ENCODE measurements around the gene ZGPAT.

ZGPAT gene

DNA sequence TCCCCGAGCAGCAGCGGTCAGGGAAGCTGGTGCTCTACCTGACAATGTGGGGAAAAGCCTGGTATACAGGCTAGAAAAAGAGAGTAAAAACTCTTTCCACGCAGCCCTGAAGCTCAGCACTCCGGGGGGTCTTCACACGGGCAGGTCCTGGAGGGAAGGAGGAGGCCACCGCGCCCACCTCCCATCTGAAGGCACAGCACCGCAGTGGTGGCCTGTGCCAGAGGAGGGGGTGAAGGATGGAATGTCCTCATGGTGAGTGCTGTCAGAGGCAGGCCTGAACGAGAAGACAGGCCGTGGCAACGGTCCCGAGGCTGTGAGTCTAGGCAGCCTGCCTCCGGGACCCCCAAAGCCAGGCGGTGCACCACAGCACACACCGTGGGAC, 37.6 kb downstream of the ZGPAT start:
- no peak for DNase-seq

DNA sequence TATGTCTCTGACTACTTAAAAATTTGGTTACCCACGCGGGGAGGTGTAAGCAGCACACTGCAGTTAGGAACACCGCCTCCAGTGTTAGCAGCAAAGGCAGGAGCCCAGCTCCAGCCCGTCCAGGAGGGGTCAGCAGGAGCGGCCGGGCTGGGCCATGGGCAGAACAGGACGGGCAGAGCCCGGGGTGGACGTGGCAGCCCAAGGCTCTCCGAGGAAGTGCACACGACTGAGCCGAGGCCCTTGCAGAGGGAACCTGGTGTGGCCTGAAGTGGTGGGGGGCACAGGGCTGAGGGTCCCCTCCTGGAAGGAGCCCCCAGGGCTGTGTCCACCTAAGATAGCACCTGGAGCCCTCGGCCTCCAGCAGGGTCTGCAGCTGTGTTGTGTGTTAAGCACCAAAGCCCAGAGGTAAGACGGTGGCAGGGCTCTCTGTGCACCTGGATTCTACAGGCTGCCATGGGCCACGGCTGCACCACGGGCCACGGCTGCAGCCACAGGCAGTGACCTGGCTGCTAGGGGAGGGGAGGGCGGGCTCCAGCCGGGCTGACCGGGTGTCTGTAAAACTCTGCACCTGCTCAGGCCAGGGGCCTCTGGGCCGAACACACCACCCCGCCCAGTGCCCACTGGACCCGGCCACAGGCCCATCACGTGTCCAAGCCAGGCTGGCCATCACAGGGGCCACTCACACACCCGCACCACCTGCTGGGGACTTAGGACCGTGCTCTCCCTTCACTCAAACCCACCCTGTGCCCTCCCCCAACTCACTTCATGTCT, 38.3 kb downstream of the ZGPAT start:
- DNase-seq: no peak

DNA sequence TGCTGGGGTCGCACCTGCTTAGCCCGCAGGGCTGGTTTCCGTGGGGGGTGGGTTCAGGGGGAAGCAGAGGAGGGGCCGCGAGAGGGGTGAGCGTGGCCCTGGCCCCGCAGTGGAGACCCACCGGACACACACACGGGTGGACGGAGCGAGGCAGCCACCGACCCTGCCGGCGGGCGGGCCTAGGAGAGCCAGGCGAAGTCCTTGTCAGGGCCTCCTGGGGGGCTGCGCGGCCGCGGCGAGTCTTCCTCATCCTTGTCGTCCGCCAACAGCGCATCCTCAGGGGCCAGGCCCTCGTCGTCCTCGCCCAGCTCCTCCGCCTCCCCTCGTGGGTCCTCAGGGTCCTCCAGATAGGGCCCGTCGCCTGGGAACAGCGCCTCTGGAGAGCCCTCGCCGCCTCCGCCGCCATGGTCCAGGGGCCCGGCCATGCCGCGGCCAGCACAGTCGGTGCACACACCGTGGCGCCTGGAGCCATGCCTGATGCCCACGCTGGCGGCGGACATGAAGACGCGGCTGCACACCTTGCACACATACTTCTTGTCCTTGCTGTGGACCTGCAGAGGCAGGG, 39.0 kb downstream of the ZGPAT start:
- DNase-seq: no peak

DNA sequence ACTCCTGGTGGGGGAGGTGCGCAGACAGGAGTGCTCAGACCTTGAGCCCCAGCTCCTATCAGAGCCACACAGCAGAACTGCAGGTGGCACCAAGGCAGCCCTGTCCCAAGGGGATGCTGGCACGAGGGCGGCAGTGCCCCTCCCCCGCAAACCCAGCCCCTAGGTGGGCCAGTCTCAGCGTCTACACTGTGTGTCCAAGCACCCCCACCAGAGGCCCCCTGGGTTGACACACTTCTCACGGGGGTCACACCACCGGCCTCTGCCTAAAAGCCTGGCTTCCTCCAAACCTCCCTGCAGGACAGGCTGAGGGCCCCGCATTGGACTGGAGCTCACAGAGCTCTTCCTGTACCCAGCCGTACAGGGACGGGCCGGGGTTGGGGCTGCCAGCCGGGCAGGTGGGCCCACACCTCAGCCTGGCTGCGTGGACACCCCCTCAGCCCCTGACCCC, 39.8 kb downstream of the ZGPAT start:
- no peak for DNase-seq

DNA sequence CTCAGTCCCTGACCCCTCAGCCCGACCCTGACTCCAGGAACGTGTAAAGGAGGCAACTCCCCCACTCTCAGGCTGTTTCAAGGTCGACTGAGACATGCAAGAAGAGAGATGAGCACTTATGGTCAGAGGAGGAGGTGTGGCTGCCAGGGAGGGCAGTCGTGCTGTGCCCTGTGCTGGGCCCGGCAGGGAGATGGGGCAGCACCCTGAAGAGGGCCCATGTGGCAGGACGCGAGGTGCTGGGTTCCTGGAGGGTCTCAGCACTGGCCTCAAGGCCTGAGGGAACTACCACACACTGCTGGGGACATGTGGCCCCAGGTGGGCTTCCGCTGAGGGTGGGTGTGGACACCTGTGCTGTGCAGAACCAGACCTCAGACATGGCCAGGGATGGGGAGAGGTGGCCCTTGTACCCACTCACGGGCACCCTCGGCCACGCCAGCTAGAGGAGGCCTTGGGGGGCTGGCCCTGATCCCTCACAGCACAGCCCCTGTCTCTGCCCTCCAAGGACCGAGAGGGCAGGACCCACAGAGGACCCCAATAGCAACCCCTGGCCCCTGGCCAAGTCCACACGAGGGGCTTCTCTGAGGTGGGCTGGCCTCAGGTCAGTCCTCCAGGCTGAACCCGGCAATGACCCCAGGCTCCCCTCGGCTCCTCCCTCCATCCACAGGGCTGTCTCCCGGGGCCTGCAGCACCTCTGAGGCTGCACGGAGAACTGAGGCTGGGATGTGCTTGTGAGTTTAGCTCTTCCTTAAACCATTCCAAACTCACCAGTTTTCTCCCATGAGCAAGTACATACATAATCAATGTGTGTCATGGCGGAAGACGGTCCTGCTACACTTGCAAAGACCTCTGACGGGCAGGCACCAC, 40.5 kb downstream of the ZGPAT start:
- DNase-seq: no peak

DNA sequence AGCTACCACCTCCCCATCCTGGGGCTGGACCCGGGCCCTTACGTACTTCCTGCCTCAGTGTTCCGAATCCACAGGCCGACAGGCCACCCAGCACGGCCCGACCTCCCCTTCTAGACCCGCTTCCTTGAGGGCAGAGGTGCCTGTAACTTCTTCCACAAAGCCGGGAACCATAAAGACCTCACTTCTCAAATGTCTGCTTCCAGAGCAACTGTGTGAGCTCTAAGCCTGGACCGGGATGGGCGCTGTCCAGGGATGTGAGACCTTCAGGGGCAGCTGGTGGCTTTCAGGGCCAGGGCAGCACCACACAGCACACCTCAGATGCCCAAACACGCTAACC, 41.1 kb downstream of the ZGPAT start:
- DNase-seq: no peak

DNA sequence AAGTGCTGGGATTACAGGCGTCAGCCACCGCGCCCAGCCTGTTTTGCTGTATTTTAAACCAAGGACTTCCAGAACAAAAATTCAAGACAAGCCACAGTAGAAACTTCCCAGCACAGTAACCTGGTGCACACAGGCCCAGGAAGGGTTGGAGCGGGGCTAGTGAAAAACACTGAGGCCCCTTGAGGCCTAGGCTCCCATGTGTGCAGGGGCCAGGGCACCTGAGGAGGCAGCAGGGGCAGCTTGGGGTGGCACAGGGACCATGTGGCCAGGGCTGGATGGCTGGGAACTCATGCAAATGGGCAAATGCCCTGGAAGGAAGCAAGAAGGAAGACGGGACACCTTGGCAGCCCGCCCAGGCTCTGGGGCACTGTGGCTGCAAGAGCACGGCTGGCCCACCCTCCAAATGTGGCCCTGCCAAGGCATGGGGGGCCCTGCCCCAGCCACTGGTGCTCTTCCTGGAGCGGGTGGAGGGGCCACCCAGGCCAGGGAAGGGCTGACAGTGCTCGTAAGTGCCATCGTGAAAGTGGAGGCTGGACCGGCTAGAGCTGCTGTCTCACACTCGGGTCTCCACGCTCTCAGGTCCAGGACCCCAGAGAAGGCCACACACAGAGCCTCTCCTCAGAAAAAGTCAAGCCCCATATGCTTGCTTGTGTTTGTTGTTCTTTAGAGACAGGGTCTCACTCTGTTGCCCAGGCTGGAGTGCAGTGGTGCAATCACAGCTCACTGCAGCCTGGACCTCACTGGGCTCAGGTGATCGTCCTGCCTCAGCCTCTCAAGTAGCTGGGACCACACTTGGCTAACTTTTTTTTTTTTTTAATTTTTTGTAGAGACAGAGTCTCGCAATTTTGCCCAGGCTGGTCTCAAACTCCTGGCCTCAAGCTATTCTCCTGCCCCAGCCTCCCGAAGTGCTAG, 42.0 kb downstream of the ZGPAT start:
- DNase-seq: no peak

DNA sequence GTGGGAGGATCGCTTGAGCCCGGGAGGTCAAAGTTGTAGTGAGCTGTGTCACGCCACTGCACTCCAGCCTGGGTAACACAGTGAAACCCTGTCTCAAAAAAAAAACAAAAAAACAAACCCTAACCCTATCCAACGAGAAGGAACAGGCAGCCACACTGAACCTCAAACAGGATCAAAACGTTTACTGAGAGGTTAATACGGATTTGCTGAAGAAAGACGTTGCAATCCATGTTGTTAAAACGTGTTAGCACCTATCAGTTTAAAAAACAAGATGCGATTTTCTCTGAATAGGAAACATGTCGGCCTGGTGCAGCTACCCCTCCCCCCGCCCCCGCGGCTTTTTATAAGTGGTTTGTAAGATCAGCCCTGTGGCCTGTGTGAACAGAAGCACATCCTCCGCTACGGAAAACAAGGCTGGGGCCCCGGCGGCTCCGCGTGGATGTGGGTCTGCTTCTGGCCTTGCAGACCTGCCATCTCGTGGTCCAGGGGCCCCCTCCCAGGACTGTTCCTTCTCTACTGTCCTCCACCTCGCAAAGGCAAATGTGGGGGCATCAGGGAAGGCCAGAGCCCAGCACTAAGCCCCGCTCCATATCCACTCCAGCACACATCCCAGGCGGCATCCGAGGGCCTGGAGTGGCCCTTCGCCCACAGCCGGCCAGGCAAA, 43.1 kb downstream of the ZGPAT start:
- peak in 1 of 2 donors; percentile 46 for DNase-seq

DNA sequence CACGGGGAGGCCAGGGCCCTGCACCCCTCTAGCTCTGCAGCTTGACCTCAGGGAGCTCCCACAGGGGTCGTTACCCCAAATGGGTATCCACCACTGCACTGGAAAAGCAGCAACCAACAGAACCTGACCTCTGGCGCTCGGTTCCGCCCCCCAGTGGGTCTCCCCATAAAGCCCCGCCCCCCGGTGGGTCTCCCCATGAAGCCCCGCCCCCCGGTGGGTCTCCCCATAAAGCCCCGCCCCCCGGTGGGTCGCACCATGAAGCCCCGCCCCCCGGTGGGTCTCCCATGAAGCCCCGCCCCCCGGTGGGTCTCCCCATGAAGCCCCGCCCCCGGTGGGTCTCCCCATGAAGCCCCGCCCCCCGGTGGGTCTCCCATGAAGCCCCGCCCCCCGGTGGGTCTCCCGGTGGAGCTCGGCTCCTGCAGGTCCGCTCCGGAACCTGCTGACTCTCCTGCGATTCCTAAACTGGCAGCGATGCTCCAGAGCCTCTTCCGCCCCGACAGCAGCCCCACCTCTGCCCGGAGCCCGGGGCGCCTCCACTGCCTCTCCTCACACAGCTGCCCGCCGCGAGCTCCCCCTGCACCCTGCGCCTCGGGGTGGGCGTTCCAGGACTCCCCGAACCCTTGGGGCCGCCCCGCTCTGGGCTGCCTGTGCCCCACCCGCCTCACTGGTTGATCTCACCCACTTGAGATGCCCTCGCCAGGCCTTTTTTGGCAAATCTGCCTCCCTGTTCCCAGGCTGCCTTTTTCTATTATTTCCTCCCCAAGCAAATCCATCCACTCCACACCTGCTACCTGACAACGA, 43.8 kb downstream of the ZGPAT start:
- peak in 1 of 2 donors; percentile 23 for DNase-seq

DNA sequence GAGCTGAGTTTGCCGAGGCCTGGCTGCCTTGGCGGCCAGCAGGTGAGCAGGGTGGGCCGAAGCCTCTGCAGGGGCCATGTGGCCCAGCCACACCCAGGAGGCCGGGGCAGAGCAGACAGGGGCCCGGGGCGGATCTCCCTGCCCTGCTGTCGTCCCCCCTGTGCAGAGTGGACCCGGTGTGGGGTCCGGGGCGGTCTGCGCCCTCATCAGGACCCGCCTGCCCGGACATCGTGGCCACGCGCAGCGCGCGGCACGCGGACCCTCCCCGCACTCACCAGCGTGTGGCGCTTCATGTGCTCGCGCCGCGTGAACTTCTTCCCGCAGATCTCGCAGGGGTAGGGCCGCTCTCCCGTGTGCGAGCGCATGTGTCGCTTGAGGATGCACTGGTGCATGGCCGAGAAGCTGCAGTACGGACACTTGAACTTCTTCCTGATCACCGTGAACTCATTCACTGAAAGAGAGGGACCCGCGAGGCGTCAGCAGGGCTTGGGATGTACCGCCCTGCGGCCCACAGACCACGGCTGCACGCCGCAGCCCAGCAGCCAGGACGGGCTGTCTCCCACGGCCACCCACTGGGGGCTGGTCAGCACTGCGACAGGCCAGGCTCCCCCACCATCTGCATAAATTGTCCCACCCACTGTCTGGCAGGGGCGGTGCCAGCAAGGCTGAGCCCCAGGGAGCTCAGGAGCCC, 44.7 kb downstream of the ZGPAT start:
- DNase-seq: no peak

DNA sequence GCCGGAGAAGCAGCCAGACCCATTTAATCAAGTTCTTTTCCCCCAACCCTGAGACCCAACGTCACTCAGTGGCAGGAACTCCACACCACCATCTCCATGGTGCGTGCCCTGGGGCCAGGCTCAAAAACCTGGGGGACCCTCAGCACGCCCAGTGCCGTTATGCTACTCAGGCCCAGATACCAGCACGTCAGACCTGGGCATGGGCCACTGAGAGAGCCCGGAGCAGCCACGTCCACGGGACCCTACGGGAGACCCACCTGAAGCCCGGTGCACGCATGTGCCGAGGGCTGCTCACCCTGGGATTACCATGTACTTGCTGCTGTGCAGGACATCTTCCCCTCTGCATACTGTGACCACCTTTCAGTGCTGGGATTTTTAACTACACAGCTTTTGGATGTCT, 45.5 kb downstream of the ZGPAT start:
- DNase-seq: no peak

DNA sequence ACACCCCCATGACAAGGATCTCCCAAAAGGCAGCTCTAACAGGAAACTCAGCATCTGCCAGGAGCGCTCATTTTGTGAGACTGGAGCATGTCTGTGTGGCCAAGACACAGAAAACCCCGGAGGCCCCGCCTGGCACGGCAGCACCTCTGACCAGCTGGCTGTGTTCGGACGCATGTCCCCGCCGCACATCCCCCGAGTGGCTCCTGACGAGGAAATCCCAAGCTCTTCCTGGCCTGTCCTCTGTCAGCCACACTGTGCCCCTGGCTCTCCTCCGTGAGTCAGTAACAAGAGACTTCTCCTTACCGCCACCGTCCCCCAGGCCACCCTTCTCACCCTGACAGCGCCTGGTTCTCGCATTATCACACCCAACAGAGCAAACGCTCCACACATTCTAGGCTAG, 46.2 kb downstream of the ZGPAT start:
- DNase-seq: no peak

DNA sequence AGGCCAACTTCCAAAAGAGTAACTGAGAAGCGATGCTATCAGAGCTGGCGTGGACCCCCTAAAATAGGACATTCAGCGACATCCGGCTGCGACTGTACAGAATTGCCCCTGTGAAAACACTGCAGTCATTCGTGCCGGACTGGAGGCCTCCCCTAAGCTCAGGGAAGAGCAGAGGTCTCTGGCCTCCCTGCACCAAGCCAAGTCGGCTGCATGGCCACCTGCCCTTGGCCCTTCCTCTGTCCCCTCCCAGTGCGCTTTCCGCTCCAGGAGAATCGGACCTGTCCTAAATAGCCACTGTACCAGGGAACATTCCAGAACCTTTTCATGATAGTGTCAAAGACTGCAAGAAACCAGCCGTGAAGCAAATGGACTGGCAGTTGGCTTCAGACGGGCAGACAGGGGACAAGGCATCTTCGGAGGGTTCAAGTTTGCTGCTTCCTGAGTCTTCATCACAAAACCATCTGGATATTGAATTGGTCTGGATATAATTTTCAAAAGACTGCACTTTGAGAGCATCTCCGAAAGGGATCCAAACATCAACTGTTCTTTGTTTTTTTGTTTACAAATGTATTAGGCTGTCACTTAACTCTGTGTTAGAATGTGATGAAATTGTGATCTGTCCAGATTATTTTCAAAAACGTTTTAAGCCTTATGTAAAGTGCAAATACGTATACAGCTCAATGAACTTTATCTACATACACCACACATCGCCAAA, 48.3 kb downstream of the ZGPAT start:
- DNase-seq: no peak

DNA sequence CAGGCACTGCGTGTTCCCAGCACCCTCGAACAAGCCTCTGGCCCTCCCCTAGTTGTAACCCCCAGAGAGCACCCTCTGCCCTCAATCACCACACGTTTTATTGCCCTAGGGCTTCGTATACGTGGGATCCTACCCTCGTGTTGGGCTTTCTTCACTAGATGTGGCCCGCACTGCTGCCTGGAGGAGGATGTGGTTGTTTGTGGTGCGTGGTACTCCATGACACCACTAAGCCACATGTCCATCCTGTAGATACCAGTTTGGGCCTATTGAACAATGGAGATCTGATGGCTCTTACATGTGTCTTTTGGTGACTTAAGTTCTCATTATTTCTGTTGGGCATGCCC, 48.8 kb downstream of the ZGPAT start:
- DNase-seq: no peak

DNA sequence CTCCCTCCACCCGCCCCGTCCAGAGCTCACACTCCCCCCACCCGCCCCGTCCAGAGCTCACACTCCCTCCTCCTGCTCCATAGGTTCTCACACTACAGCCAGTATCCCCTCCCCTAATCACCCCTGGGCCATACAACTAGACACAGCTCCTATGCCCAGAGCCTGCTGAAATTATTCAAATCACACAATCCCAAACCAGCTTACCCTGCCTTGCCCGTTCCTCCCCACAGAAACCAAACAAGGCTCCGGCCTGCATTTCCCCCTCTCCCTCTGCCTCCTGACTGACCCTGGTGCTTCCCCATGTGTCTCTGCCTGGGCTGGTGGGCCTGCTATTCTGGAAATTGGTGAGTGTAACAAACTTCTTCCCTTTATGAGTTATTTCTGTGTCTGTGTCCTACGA, 50.3 kb downstream of the ZGPAT start:
- no peak for DNase-seq

DNA sequence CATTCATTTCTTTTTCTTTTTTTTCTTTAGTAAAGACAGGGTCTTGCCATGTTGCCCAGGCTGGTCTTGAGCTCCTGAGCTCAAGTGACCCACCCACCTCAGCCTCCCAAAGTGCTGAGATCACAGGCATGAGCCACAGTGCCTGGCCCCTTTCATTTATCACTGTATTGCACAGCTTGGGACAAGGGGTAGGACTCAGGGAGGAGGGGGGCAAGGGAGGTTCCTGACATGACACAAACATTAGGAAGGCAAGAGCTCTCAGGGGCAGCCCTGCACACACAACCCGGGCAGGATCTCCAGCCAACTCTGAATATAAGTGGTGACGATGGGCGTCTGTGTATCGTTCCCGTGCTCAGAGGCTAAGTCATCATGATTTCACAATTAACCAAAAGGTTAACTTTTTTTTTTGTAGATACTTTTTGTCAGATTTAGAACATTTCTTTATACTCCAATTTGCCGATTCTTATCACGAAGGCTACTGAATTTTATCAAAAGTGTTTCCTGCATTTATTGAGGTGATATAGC, 51.6 kb downstream of the ZGPAT start:
- no peak for DNase-seq

DNA sequence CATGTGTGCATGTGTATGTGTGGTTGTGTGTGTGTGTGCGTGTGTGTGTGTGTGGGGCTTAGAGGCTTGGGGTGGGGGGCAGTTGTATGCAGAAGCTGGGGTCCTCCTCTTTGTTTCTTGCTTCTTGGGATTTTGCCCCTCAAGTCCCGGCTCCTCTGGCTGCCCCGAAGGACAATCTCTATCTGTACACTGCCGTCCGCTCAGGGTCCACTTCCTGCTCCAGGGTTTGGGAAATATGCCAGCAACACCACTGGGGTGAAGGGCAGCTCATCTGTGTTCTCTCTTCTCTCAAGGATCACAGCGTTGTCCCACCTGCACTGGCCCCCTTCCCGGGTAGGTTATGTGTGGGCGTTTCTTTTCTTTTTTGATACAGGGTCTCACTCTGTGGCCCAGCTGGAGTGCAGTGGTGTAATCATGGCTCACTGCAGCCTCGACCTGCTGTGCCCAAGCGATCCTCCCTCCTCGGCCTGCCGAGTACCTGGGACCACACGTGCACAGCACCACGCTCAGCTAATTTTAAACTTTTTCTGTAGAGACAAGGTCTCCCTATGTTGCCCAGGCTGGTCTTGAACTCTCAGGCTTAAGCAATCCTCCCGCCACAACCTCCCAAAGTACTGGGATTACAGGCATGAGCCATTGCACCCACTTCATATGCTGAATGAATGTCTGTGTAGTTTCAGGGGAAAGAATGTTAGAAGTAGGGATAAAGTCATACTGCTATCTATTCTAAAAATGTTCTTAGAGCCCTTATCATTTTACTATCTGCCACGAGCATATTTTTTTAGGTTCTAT, 57.4 kb downstream of the ZGPAT start:
- DNase-seq: no peak

DNA sequence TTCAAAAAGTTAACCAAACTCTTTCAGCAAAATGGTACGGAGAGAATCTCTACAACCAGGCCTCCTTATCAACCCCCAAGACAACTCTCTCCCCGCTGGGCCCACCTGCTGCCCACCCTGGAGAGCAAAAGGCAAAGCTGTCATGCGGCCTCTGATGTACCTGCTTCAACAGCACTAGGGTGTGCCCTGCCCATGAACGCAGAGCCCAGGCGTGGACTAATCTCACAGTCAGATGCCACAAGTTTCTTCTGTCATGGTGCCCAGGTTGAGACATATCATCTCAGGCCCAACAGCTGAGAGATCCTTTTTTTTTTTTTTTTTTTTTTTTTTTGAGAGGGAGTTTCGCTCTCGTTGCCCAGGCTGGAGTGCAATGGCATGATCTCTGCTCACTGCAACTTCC, 58.1 kb downstream of the ZGPAT start:
- no peak for DNase-seq

Data from stimulated activated CD4-positive, alpha-beta T cell treated with anti-CD3 and anti-CD28 coated beads, Interleukin-2, amount 100 ng/mL, for 48 hours (primary cell).